GM19467 (cell line): ENCODE data around the gene ARGLU1.

Experiments
- ATAC-seq: cut with Tn5 transposase; IDR thresholded peaks from one replicate; pipeline ENCODE4 v1.9.1; 2021; ENCODE audit warnings: mild to moderate bottlenecking, moderate library complexity; ENCODE audit not compliant: unreplicated experiment

Gene ARGLU1

DNA sequence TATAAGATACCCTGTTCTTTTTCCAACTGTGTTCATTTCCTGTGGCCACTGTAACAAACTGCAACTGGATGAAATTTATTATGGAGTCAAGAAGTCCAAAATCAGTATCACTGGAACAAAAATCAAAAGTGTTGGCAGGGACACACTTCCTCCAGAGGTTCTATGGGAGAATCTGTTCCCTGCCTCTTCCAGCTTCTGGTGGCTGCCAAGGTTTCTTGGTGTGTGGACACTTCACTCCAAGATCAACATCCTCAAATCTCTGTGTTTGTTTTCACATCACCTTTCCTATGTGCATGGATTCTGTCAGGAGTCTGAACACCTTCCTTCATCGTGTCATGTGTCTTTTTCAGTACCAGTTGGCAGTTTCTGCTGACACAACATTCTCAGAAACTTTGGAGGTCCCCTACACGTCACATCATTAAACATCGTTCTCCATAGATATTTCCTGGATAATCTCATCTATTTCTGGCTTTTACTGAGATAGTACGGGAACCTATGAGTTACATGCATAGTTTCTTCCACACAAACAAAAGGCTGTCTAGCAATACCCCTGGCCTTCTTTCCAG, 17.3 kb downstream of the ARGLU1 start:
- ATAC-seq, result no peak

DNA sequence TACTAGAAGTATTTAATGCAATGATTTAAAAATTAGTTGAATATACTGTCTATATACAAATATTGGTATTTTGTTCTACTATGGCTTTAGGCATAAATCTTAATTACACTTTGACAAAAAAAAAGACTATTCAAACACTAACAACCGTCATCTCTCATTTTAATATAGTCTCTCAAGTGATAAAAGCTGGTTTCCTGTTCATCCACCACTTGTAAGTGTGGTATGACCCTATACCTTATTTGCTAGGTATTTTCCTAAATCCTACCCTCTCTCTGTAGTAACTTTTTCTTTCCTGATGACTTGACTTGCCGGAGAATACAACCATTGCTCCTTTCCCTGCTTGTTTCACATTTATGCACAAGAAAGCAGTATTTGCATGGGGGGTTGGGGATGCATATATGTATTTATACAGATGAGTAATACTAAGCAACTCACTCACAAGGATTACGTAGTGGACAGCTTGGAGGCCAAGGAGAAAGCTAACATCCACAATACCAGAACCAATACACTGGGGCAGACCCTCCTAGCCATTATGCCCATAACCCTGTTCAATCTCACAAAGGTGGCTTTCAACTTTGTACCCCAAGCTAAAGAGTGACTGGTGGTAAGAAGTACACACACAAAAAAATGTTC, 19.8 kb downstream of the ARGLU1 start:
- no peak for ATAC-seq

DNA sequence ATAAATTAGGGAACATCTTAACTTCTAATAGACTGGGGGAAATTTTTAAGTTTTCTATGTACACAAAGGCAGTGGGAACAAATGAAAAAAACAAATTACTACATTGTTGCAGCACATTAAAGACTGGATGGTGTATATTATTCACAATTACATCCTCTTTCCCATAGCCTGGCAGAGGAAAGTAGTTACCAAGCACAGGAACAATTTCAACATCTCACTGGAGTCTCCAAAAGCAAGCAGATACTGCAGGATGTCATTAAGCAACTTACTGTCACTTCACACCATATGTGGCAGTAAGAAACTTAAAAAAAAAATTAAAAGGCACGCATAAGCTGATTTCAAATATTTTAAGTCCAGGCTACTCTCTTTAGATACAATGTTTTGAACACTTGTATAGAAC, 26.1 kb downstream of the ARGLU1 start:
- ATAC-seq, result no peak

GRCh38 chr13:106540613-106541012, 27.3 kb downstream of the ARGLU1 start:
- ATAC-seq, result no peak

DNA sequence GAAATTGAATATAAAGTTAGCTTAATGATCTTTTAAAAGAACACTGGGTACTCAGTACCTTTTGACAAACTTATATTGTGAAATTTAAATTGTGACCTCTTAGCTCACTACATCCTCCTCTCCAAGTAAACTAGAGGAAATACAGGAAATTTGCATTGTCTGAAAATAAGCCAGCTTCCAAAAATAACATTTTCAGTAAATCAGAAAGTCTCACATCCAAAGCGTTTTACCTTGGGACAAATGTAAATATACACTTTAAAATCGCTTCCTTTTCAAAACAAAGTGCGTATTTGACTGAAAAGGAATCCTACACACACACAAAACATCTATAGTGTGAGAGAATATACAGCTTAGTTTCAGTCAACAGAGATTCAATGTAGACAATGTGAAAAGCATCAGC, 30.4 kb downstream of the ARGLU1 start:
- ATAC-seq, result no peak

GRCh38 chr13:106536244-106537034, 31.5 kb downstream of the ARGLU1 start:
- peak; percentile 32 for ATAC-seq

GRCh38 chr13:106535552-106536243, 32.2 kb downstream of the ARGLU1 start, which contains the start of gene EFNB2:
Gene EFNB2, minus strand, starts transcription at chr13:106535662. Its CDS starts 698 bp downstream, at chr13:106534964.
- peak; percentile 96 for ATAC-seq

DNA sequence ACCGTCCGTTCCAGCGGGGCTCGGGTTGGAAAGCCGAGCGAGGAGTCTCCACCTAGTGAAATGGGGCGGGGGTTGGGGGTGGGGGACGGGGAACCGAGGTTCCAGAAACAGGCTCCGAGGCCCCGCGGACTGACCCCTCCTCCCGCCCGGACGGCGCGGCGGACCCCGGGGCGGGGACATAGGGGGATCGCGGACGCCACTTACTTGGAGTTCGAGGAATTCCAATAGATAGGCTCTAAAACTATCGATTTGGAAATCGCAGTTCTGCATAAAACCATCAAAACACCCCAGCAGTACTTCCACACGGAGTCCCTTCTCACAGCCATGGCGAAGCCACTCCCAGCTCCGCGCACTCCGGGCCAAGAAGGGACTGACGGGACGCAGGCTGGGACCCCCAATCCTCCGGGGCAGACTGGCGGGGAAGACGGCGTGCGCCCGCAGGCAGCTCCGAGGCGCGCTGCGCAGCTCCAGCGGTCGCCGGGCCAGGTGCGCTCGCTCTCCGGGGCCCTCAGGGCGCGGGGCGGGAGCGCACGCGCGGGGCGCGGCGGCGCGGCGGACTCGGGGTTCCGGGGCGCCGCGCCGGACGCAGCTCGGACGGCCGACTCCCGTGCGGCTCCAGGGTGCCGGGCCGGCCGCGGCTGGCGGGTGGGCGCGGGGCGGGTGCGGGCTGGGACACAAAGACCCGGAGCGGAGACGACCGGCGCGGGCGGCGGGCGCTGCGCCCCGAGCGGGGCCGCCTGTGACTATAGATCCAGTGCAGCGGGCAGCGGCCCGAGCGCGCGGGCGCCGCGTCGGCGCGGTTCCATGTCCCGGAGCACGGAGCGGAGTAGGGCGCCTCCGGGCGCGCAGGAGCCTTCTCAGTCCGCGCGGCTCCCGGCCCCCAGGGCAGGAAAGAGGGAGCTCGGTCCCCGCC, 33.0 kb downstream of the ARGLU1 start:
- peak; percentile 23 for ATAC-seq

DNA sequence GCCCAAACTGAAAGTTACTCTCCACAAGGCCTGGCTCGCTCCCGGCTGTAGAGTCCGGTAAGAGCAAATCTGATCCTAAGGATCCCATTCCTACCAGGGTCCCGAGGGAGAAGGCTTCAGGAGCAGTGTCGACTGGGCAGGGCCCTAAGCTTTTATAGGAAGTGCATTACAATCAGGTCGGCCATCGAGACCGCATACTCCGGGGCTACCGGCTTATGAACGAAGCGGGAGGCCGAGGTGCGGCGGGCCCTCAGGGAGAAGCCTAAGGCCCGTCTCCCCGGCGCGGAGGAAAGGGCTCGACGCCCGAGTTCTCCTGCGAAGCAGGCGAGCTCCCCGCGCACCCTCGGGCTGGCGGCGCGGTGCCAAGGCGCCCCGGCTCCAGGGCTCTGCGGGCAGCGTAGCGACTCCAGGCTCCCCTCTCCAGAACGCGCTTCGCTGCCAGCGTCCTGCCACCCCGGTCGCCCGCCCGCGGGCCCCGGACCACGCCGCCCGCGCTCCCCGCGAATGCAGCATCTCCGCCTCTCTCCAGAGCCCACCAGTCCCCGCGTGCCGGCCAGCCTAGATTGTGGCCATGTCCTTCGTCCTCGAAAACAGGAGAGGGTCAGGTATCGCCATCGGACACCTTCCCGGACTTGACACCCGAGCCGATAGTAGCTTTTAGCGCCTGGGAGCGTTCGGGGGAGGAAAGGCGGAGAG, 33.8 kb downstream of the ARGLU1 start:
- no peak for ATAC-seq

DNA sequence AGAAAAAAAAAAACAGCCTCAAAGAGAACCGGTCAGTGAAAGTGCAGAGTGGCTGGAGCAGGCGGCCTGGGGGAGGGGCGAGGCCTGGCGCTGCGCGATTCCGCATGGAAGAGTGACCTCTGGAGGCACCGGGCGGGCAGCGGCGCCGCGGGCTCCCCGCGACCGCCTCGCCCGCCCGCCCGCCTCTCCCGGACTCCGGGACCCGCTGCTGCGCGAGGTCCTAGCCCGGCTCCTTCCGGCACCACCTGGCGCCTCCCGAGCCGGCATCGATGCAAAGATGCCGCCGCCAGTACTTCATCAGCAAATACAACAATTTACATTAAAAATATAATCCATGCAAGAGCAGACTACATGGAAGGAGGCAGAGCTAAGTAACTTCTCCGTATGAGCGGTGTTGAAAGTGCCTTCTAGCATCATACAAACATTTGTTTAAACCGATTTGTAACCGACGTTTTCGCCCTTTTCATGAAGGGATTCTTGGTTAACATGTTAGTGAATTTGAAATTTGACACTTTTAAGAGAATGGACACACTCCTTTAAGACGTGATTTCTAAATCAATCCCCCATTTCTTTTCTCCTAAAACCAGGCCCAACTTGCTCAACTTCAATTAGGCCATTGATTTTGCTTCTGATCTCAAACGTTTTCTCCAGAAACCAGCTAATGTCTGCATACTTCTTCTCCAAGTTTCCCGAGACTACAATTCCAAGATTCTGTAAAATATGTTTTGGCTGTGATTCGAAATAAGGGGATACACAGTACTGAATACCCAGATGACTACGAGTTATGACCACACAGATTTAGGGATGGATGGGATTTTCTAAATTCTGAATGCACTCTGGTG, 34.6 kb downstream of the ARGLU1 start:
- no peak for ATAC-seq

- ATAC-seq, result no peak
These were observed 35.6 kb downstream of the ARGLU1 start for GRCh38 chr13:106532111-106532929.

DNA sequence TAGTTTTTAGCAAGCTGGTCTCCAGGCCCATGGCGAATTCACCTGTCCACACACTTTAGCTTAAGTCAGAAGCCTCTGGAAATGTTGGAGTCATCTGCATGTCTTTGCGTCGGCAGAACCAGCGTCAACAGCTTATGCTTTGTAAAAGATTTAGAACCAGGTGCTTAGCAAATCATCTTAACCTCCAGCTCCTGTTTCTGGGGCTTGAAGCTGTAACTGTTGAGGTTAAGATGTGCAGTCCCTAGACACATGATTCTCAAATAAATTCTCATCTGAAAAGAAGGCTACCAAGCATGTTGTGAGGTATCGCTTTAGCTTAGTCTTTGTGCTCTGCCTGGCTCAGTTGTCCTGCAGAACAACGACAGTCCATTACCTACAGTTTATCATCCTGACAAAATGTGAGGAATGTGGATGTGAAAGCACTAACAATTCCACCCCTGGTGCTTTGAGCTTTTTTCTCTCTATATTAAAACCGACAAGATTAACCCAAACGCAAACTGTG, 36.9 kb downstream of the ARGLU1 start:
- ATAC-seq, result no peak

DNA sequence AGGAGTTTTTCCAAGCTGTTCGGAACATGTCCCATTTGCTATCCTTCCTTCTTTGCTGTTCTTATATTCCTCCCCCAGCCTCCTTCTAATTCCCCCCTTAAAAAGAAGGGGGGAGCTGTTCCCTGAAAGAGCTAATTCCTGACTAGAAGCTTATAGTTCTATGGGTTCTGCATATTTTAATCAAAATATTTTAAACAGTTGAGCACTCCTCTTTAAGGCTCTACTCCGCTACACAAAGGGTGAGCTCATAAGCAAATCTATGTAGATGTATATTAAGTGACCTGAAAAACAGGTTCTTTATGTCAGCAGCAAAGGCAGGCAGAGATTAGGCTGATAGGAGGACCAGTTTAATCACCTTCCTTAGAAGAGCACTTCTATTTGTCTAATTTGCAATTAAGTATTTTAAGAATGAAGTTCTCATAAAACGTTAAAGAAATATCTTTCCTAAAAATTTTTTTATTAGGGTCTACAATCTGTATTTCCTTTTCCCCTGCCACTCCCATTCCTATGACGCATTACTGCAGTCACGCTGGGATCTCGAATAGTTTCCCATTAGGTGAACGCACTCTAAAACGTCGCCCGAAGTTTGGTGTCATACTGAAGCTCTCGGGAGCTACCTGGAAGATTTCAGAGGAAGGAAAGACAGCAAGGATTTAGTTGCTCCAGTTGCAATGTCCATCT, 37.6 kb downstream of the ARGLU1 start:
- ATAC-seq, result no peak

GRCh38 chr13:106529415-106530170, 38.3 kb downstream of the ARGLU1 start:
- ATAC-seq, result no peak

DNA sequence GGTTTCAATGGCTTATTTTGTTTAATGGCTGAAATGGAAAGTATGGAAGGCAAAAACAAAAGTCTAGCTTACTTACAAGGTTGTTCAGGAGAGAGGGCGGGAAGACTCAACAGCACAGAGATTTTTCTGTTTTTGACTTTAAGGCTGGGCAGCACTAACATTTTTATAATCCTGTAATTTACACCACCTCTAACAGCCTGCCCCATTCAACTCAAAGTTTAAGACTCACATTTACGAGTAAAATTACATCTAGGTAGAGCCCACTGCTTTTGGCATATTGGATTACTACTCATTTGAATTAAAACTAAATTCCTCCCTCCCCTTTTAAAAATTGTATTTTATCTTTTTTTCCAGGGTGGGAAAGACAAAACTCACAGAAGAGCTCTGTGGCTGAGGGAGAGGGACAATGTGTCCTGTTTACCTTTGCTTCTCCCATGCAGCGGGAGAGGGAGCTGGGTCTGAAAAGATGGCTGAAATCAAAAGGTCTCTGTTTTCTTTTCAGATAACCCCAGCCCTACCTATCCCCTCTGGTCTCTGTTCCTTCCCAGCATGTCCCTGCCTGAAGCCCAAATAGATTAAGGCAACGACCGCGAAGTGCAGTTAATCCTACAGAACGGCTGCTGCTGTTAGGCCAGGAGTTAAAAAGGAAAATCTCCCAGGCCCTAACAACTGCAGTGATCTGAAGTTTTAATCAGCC, 39.1 kb downstream of the ARGLU1 start:
- ATAC-seq, result no peak

DNA sequence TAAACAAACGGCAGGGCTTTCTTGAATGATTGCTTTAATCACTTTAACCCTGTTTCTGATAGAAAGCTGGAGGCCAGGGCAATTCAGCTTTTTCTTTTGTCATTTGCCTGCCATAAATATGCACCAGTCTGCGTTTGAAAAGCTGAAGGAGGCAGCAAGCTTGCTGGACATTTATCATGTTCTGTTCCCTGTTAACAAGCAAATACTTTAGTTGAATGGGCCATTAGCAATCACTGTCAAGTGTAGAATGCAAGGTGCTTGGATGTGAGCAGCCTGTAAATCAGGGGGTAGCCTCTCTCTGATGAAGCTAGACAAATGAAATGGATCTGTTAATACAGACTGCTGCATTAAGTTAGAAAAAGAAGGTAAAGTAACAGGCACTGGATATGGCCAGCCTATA, 40.1 kb downstream of the ARGLU1 start:
- ATAC-seq, result no peak
